CD14-positive monocyte (primary cell): ENCODE measurements around the gene PKLR. TPM values are rescaled to one million over a fixed set of nuclear protein-coding genes. Genes with fewer than 3 reads are reported as not detected.
A peak's percentile ranks its signal among the peaks of the same experiment; 100 is the strongest.
"Not testable (repeated sequence)": the region's sequence is repeated elsewhere in the genome, so short reads cannot be mapped to it uniquely, and the experiment has no call there.

Experiments used
- DNase-seq, 3 donors: peaks; one replicate each; pipeline ENCODE4 v3.0.0-alpha.2; 2011 to 2022
- H2AFZ ChIP-seq: 2 replicates; pipeline ENCODE4 v1.6.0; 2012; ENCODE audit warnings: mild to moderate bottlenecking, low read depth, low read length, inconsistent platforms; ENCODE audit not compliant: insufficient read depth, poor library complexity, severe bottlenecking
- H3K27ac ChIP-seq, 2 donors: 1 replicate in 1 of 2; 2 replicates in 1 of 2; pipeline ENCODE4 v1.5.1; 2012 to 2013; ENCODE audit warnings: low read length in 2 of 2, control low read depth in 1 of 2, inconsistent platforms in 1 of 2, low read depth in 1 of 2, mild to moderate bottlenecking in 1 of 2
- H3K27me3 ChIP-seq, 2 donors: one replicate each; pipeline versions ENCODE4 v1.6.0 to v1.6.1; 2011 to 2013; ENCODE audit warnings: low read length in 2 of 2; ENCODE audit not compliant: control insufficient read depth in 2 of 2, insufficient read depth in 2 of 2
- H3K36me3 ChIP-seq, 2 donors: replicated peaks in 1 of 2; 1 replicate in 1 of 2; 2 replicates in 1 of 2; pipeline versions ENCODE4 v1.5.1 to v1.6.1; 2012 to 2013; ENCODE audit warnings: low read length in 2 of 2, control low read depth in 1 of 2, inconsistent platforms in 1 of 2, mild to moderate bottlenecking in 1 of 2; ENCODE audit not compliant: insufficient read depth in 2 of 2, control insufficient read depth in 1 of 2
- H3K4me1 ChIP-seq, 2 donors: 1 replicate in 1 of 2; 2 replicates in 1 of 2; pipeline versions ENCODE4 v1.5.1 to v1.6.1; 2012 to 2013; ENCODE audit warnings: low read length in 2 of 2, control low read depth in 1 of 2, inconsistent platforms in 1 of 2, mild to moderate bottlenecking in 1 of 2, moderate library complexity in 1 of 2; ENCODE audit not compliant: insufficient read depth in 2 of 2, control insufficient read depth in 1 of 2
- H3K4me2 ChIP-seq: replicated peaks from 2 replicates; pipeline ENCODE3; 2012; ENCODE audit warnings: low read length, moderate library complexity, mild to moderate bottlenecking; ENCODE audit not compliant: poor library complexity, severe bottlenecking; ENCODE audit errors: extremely low read depth
- H3K4me3 ChIP-seq, 3 experiments: fragments of 200-600 bp in 1 of 3; sonication (generic) in 1 of 3; replicated peaks in 1 of 3; 1 replicate in 2 of 3; 2 replicates in 1 of 3; pipeline ENCODE4 v1.5.1; 2011 to 2013; ENCODE audit warnings: low read length in 3 of 3, mild to moderate bottlenecking in 3 of 3, control low read depth in 2 of 3, low read depth in 2 of 3, inconsistent platforms in 1 of 3, moderate library complexity in 1 of 3
- H3K79me2 ChIP-seq: 2 replicates; pipeline ENCODE4 v1.6.0; 2012; ENCODE audit warnings: mild to moderate bottlenecking, control low read depth, inconsistent platforms, low read length, moderate library complexity; ENCODE audit not compliant: insufficient read depth
- H3K9ac ChIP-seq: 2 replicates; pipeline ENCODE4 v1.6.0; 2017; ENCODE audit warnings: low read length, mild to moderate bottlenecking; ENCODE audit not compliant: insufficient read depth, poor library complexity, severe bottlenecking
- H3K9me3 ChIP-seq, 2 donors: replicated peaks in 1 of 2; 1 replicate in 1 of 2; 2 replicates in 1 of 2; pipeline versions ENCODE4 v1.5.1 to v1.6.1; 2012 to 2013; ENCODE audit warnings: low read length in 2 of 2, control low read depth in 1 of 2; ENCODE audit not compliant: control insufficient read depth in 1 of 2, insufficient read depth in 1 of 2
- H4K20me1 ChIP-seq: 2 replicates; pipeline ENCODE4 v1.6.0; 2012; ENCODE audit warnings: mild to moderate bottlenecking, low read length, control low read depth, moderate library complexity; ENCODE audit not compliant: insufficient read depth
- H3K27ac Mint-ChIP-seq, 7 donors: one replicate each; pipeline ENCODE4 v1.8.0; 2020; ENCODE audit warnings: mild to moderate bottlenecking in 7 of 7, mixed read lengths in 7 of 7, moderate library complexity in 6 of 7, inconsistent platforms in 2 of 7
- H3K27me3 Mint-ChIP-seq, 3 donors: one replicate each; pipeline ENCODE4 v1.8.0; 2021 to 2022; ENCODE audit warnings: low read depth in 3 of 3, mild to moderate bottlenecking in 3 of 3, mixed read lengths in 3 of 3, moderate library complexity in 3 of 3, inconsistent platforms in 1 of 3
- H3K36me3 Mint-ChIP-seq, 2 donors: one replicate each; pipeline ENCODE4 v1.8.0; 2020; ENCODE audit warnings: mixed read lengths in 2 of 2, inconsistent platforms in 1 of 2, mild to moderate bottlenecking in 1 of 2
- H3K4me1 Mint-ChIP-seq: one replicate; pipeline ENCODE4 v1.8.0; 2020; ENCODE audit warnings: mild to moderate bottlenecking, mixed read lengths
- H3K4me3 Mint-ChIP-seq, 2 donors: one replicate each; pipeline ENCODE4 v1.8.0; 2020; ENCODE audit warnings: mild to moderate bottlenecking in 2 of 2, mixed read lengths in 2 of 2, moderate library complexity in 1 of 2
- H3K9me3 Mint-ChIP-seq, 7 donors: one replicate each; pipeline ENCODE4 v1.8.0; 2020 to 2022; ENCODE audit warnings: mixed read lengths in 7 of 7, mild to moderate bottlenecking in 6 of 7, moderate library complexity in 6 of 7, inconsistent platforms in 2 of 7
- CTCF ChIP-seq: fragments of 200-600 bp; IDR thresholded peaks from one replicate; pipeline ENCODE4 v1.8.0; 2022; ENCODE audit warnings: antibody characterized with exemption, mild to moderate bottlenecking
- WGBS: methylation state at CpG from one replicate; pipeline ENCODE4 v1.1.5; 2013; ENCODE audit warnings: missing lambda C conversion rate; ENCODE audit not compliant: insufficient coverage; 5-methylcytosine and 5-hydroxymethylcytosine counted together
- intact Hi-C, 2 donors: fragments of 100-400 bp; cut with micrococcal nuclease; formaldehyde crosslinking; loops; one replicate each; pipeline versions ENCODE4 v1.15.0 to v1.15.1; 2023
- polyA plus RNA-seq, 3 donors: library from polyadenylated mRNA; depleted of rRNA in 1 of 3; unstranded in 2 of 3; stranded (reverse) in 1 of 3; fragments of 300-500 nt in 2 of 3; fragments of >200 nt in 1 of 3; fragmentation: Illumina TruSeq in 2 of 3; gene quantifications; 1 replicate in 2 of 3; 2 replicates in 1 of 3; pipeline ENCODE4 v1.2.3, GENCODE V29; 2012 to 2021

Gene PKLR
- polyA plus RNA-seq, 3 donors = 0.05 TPM; not detected in 2

- DNase-seq = no peak
- Histone ChIP-seq H3K4me1 (peaks cover 6 to 9% of the 10 kb centered on the region in 2 donors), H2AFZ (no peak overlapping the region), H3K79me2 (no peaks in the 10 kb centered on the region), H3K27me3 (peaks cover 17 to 44% of the 10 kb centered on the region in 2 donors), H3K9me3 (no peaks in the 10 kb centered on the region), H3K36me3 (no peaks in the 10 kb centered on the region), H3K27ac (no peak overlapping the region), H3K4me3 (no peak overlapping the region), H4K20me1 (no peaks in the 10 kb centered on the region), H3K4me2 (no peak overlapping the region), H3K9ac (no peak overlapping the region)
- Mint-ChIP-seq H3K9me3 (peaks cover 0 to 5% (median 2%) of the 10 kb centered on the region in 7 donors), H3K27ac (no peak overlapping the region), H3K4me3 (peak overlapping the region in 1 of 2 donors; percentile 36), H3K36me3 (peaks cover 0 to 5% of the 10 kb centered on the region in 2 donors), H3K27me3 (peaks cover 46 to 66% (median 57%) of the 10 kb centered on the region in 3 donors), H3K4me1 (peaks cover 10% of the 10 kb centered on the region)
- intact Hi-C loops = no loop called here
- WGBS = 92% methylated on average over 17 of the region's 17 CpGs
- no peak for TF ChIP-seq CTCF
These were observed 8.0 kb downstream of the PKLR start for GRCh38 chr1:155293086-155293749.

DNA sequence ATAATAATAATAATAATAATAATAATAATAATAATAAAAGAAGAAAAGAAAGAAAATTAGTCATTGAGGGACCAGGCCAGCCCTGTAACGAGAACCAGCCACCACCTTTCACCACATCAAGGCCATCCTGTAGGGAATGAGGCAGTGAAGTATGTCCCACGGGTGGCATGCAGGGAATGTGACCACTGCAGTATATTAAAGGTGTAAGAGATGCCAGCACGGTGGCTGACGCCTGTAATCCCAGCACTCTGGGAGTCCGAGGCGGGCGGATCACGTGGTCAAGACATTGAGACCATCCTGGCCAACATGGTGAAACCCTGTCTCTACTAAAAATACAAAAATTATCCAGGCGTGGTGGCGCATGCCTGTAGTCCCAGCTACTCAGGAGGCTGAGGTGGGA, 10.2 kb downstream of the PKLR start:
- H3K4me2 ChIP-seq, H3K4me3 ChIP-seq, H3K27ac Mint-ChIP-seq, H4K20me1 ChIP-seq, H3K79me2 ChIP-seq, H3K4me1 ChIP-seq, H3K9me3 ChIP-seq, H3K36me3 ChIP-seq, H2AFZ ChIP-seq, H3K9ac ChIP-seq, H3K9me3 Mint-ChIP-seq, H3K36me3 Mint-ChIP-seq, H3K27ac ChIP-seq, DNase-seq, intact Hi-C loops: not testable (repeated sequence)
- WGBS = 85% methylated on average over 2 of the region's 10 CpGs
- peaks cover 13 to 35% of the 10 kb centered on the region in 2 donors for H3K27me3 ChIP-seq
- Mint-ChIP-seq H3K4me1 (peaks cover 10% of the 10 kb centered on the region), H3K4me3 (peak overlapping the region in 1 of 2 donors; percentile 51), H3K27me3 (peaks cover 33 to 47% (median 42%) of the 10 kb centered on the region in 3 donors)
